ENCODE results near the gene MPHOSPH9.

MPHOSPH9 gene

GRCh38 chr12:123131291-123131832, 101.6 kb downstream of the MPHOSPH9 start:
- H3K4me3 ChIP-seq (replicated peaks in 1 of 2; ENCODE audit: low read depth in 2 of 2, low read length in 2 of 2): no peak overlapping the region
- TF ChIP-seq, protein P1, sequence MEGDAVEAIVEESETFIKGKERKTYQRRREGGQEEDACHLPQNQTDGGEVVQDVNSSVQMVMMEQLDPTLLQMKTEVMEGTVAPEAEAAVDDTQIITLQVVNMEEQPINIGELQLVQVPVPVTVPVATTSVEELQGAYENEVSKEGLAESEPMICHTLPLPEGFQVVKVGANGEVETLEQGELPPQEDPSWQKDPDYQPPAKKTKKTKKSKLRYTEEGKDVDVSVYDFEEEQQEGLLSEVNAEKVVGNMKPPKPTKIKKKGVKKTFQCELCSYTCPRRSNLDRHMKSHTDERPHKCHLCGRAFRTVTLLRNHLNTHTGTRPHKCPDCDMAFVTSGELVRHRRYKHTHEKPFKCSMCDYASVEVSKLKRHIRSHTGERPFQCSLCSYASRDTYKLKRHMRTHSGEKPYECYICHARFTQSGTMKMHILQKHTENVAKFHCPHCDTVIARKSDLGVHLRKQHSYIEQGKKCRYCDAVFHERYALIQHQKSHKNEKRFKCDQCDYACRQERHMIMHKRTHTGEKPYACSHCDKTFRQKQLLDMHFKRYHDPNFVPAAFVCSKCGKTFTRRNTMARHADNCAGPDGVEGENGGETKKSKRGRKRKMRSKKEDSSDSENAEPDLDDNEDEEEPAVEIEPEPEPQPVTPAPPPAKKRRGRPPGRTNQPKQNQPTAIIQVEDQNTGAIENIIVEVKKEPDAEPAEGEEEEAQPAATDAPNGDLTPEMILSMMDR (IDR thresholded peaks at IDR 0.05; ENCODE audit: low read depth, low read length): no peak
- DNase-seq (ENCODE audit: low read depth in 2 of 2): peak in 1 of 2 donors; percentile 47

- no peak overlapping the region for H3K4me3 ChIP-seq (replicated peaks in 1 of 2; ENCODE audit: low read depth in 2 of 2, low read length in 2 of 2)
- DNase-seq (ENCODE audit: low read depth in 2 of 2): no peak
- TF ChIP-seq, protein P1 (IDR thresholded peaks at IDR 0.05; ENCODE audit: low read depth, low read length): no peak
Observed at GRCh38 chr12:123129621-123130020, 103.3 kb downstream of the MPHOSPH9 start.

DNA sequence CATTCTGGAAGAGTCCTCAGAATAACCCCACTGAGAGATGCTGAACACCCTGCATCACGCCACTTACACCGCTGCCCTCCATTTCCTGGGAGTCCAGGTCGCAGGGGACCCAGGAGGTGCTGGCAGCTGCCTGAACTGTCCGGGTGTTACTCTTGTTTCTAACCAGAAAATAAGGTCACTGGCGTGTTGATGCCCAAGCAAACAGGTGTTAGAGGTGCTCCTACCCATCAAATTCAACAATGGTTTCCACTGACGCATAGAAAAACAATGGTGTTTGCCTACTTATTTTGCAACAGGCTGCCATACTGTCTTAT, 105.8 kb downstream of the MPHOSPH9 start:
- DNase-seq (ENCODE audit: low read depth in 2 of 2): no peak
- TF ChIP-seq, protein P1 (IDR thresholded peaks at IDR 0.05; ENCODE audit: low read depth, low read length): no peak
- no peak overlapping the region for H3K4me3 ChIP-seq (replicated peaks in 1 of 2; ENCODE audit: low read depth in 2 of 2, low read length in 2 of 2)

GRCh38 chr12:123126294-123127181, 106.4 kb downstream of the MPHOSPH9 start:
- TF ChIP-seq, protein P1 (IDR thresholded peaks at IDR 0.05; ENCODE audit: low read depth, low read length): peak; percentile 41
- DNase-seq (ENCODE audit: low read depth in 2 of 2): peak; percentile 96 to 99
- H3K4me3 ChIP-seq (replicated peaks in 1 of 2; ENCODE audit: low read depth in 2 of 2, low read length in 2 of 2): no peak overlapping the region

- TF ChIP-seq, protein P1 (IDR thresholded peaks at IDR 0.05; ENCODE audit: low read depth, low read length): no peak
- no peak for DNase-seq (ENCODE audit: low read depth in 2 of 2)
- H3K4me3 ChIP-seq (replicated peaks in 1 of 2; ENCODE audit: low read depth in 2 of 2, low read length in 2 of 2): no peak overlapping the region
Observed at GRCh38 chr12:123122626-123123025, 110.3 kb downstream of the MPHOSPH9 start.

GRCh38 chr12:123121670-123122069, 111.3 kb downstream of the MPHOSPH9 start:
- TF ChIP-seq, protein P1 (IDR thresholded peaks at IDR 0.05; ENCODE audit: low read depth, low read length): no peak
- no peak overlapping the region for H3K4me3 ChIP-seq (replicated peaks in 1 of 2; ENCODE audit: low read depth in 2 of 2, low read length in 2 of 2)
- no peak for DNase-seq (ENCODE audit: low read depth in 2 of 2)

All from cardiac fibroblast (primary cell).